IPS DF 4.7 (cell line): Measurements from ENCODE around the gene RAMACL.
A peak's percentile ranks its signal among the peaks of the same experiment; 100 is the strongest.
"Not testable (repeated sequence)": the region's sequence is repeated elsewhere in the genome, so short reads cannot be mapped to it uniquely, and the experiment has no call there.

Source experiments
- DNase-seq: peaks from one replicate; pipeline ENCODE4 v3.0.0-alpha.2; 2013; ENCODE audit warnings: low spot score; ENCODE audit errors: extremely low read depth

Gene RAMACL

GRCh38 chr6:166556863-166557322 lies 29.6 kb downstream of the RAMACL start:
- DNase-seq: no peak

GRCh38 chr6:166556336-166556735 lies 30.1 kb downstream of the RAMACL start:
- no peak for DNase-seq

GRCh38 chr6:166555086-166555485 lies 31.4 kb downstream of the RAMACL start:
- no peak for DNase-seq

GRCh38 chr6:166554316-166554715 lies 32.2 kb downstream of the RAMACL start:
- no peak for DNase-seq

- DNase-seq: no peak
Observed at GRCh38 chr6:166553563-166554271, 32.8 kb downstream of the RAMACL start.

- DNase-seq: no peak
Observed at GRCh38 chr6:166552600-166552999, 33.9 kb downstream of the RAMACL start.

- peak; percentile 41 for DNase-seq
Observed at GRCh38 chr6:166551754-166552495, 34.6 kb downstream of the RAMACL start.

- no peak for DNase-seq
Observed at GRCh38 chr6:166546653-166547052, 39.8 kb downstream of the RAMACL start.

GRCh38 chr6:166545156-166546034 lies 41.1 kb downstream of the RAMACL start:
- no peak for DNase-seq

GRCh38 chr6:166544296-166544605 lies 42.2 kb downstream of the RAMACL start:
- no peak for DNase-seq

- no peak for DNase-seq
Observed at GRCh38 chr6:166543603-166544295, 42.7 kb downstream of the RAMACL start.

GRCh38 chr6:166542580-166542912 lies 43.9 kb downstream of the RAMACL start:
- DNase-seq: no peak

- no peak for DNase-seq
Observed at GRCh38 chr6:166541876-166542579, 44.5 kb downstream of the RAMACL start.

- DNase-seq: no peak
Observed at GRCh38 chr6:166541366-166541765, 45.1 kb downstream of the RAMACL start.

GRCh38 chr6:166540631-166541331 lies 45.7 kb downstream of the RAMACL start:
- no peak for DNase-seq

- no peak for DNase-seq
Observed at GRCh38 chr6:166539543-166539942, 46.9 kb downstream of the RAMACL start.

- DNase-seq: not testable (repeated sequence)
Observed at GRCh38 chr6:166539011-166539385, 47.5 kb downstream of the RAMACL start.

GRCh38 chr6:166538297-166539010 lies 48.0 kb downstream of the RAMACL start:
- DNase-seq: no peak

- no peak for DNase-seq
Observed at GRCh38 chr6:166534658-166535406, 51.6 kb downstream of the RAMACL start.
